ENCODE results near the gene BRSK2.
"Not testable (repeated sequence)": the region's sequence is repeated elsewhere in the genome, so short reads cannot be mapped to it uniquely, and the experiment has no call there.

The BRSK2 gene

DNA sequence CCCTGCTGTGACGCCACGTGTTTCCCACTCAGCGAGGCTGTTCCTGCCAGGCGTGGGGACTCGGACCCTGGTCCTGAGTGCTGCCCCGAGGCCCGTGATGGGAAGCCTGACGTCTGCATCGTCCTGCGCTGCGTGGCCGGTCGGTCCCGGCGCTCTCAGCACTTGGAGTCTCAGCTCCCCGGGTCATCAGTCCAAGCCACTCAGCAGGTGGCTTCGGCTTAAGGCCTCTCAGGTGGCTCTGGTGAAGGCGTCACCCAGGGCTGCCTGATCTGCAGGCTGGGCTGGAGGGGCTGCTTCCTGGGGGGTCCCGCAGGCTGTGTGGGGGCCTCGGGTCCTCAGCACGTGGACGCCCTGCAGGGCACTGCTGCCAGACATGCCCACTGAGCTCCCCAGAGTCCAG, 35.3 kb downstream of the BRSK2 start:
- H3K4me3 ChIP-seq (ENCODE audit: low read length), result no peak overlapping the region
- TF ChIP-seq CTCF (IDR thresholded peaks at IDR 0.05; ENCODE audit: insufficient read depth, low read depth, low read length, missing control alignments), result no peak
- no peak for DNase-seq (ENCODE audit: low read depth)

DNA sequence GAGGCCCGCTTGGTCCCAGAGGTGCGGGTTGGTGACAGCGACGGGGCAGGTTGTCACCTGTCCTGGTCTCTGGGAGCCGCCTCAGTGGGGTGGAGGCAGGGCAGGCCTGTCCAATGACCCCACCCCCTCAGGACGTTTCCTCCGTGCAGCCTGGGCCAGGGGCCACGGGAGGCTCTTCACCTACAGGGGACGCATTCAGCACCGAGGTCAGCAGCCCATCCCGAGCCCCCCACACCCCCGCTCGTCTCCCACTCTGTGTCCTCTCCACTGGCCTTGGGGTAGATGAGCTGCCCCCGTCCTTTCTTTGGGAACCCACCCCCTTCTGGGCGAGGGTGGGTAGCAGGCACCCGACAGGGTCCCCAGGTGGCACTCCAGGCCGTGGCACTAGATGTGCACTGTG, 35.7 kb downstream of the BRSK2 start:
- DNase-seq (ENCODE audit: low read depth), result no peak
- no peak overlapping the region for H3K4me3 ChIP-seq (ENCODE audit: low read length)
- TF ChIP-seq CTCF (IDR thresholded peaks at IDR 0.05; ENCODE audit: insufficient read depth, low read depth, low read length, missing control alignments), result no peak

DNA sequence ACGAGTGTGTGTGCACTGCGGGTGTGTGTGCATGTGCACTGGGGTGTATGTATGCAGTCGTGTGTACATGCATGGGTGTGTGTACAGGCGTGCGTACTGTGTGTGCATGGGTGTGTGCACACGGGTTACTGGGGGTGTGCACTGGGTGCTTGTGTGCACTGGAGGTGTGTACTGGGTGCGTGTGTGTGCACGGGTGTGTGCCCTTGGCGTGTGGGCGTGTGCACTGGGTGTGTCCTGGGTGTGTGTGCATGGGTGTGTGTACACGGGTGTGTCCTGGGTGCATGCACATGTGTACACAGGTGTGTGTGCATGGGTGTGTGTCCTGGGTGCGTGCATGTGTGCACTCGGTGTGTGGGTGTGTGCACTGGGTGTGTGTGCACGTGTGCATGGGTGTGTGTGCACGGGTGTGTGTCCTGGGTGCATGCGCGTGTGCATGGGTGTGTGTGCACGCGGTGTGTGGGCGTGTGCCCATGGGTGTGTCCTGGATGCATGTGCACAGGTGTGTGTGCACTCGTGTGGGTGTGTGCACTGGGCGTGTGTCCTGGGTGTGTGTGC, 39.1 kb downstream of the BRSK2 start:
- no peak for TF ChIP-seq CTCF (IDR thresholded peaks at IDR 0.05; ENCODE audit: insufficient read depth, low read depth, low read length, missing control alignments)
- no peak overlapping the region for H3K4me3 ChIP-seq (ENCODE audit: low read length)
- no peak for DNase-seq (ENCODE audit: low read depth)

GRCh38 chr11:1433568-1433967, 43.8 kb downstream of the BRSK2 start:
- no peak overlapping the region for H3K4me3 ChIP-seq (ENCODE audit: low read length)
- TF ChIP-seq CTCF (IDR thresholded peaks at IDR 0.05; ENCODE audit: insufficient read depth, low read depth, low read length, missing control alignments), result no peak
- DNase-seq (ENCODE audit: low read depth), result no peak

DNA sequence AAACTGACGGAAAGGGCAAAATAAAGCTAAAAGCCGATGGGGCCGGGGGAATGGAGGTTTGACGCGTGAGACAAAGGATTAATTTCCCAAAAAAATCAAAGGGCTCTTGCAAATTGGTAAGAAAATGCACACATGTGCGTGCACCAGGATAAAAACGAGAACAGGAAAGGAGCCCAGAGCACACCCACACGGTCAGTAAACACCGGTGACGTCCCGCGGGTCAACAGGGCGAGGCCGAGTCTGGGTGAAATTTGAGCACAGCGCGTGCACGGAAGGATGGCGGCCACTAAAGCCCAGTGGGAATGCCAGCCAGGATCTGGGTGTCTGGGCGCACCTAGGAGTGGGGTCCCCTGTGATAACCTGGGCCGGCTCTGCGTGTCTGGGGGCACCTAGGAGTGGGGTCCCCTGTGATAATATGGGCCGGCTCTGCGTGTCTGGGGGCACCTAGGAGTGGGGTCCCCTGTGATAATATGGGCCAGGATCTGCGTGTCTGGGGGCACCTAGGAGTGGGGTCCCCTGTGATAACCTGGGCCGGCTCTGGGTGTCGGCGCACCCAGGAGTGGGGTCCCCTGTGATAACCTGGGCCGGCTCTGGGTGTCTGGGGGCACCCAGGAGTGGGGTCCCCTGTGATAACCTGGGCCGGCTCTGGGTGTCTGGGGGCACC, 44.4 kb downstream of the BRSK2 start:
- H3K4me3 ChIP-seq (ENCODE audit: low read length), result no peak overlapping the region
- no peak for DNase-seq (ENCODE audit: low read depth)
- TF ChIP-seq CTCF (IDR thresholded peaks at IDR 0.05; ENCODE audit: insufficient read depth, low read depth, low read length, missing control alignments), result no peak

DNA sequence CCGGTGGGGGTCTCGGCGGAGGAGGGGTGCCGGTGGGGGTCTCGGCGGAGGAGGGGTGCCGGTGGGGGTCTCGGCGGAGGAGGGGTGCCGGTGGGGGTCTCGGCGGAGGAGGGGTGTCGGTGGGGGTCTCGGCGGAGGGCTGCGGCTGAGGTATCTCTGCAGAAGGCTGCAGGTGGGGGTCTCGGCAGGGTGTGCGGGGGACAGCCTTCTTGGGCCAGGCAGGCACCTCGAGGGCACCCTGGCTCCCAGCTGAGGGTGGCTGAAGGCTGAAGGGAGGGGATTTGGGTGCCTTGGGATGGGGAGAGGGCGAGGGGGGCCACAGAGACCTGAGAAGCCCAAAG, 45.7 kb downstream of the BRSK2 start:
- H3K4me3 ChIP-seq (ENCODE audit: low read length); DNase-seq (ENCODE audit: low read depth): not testable (repeated sequence)

DNA sequence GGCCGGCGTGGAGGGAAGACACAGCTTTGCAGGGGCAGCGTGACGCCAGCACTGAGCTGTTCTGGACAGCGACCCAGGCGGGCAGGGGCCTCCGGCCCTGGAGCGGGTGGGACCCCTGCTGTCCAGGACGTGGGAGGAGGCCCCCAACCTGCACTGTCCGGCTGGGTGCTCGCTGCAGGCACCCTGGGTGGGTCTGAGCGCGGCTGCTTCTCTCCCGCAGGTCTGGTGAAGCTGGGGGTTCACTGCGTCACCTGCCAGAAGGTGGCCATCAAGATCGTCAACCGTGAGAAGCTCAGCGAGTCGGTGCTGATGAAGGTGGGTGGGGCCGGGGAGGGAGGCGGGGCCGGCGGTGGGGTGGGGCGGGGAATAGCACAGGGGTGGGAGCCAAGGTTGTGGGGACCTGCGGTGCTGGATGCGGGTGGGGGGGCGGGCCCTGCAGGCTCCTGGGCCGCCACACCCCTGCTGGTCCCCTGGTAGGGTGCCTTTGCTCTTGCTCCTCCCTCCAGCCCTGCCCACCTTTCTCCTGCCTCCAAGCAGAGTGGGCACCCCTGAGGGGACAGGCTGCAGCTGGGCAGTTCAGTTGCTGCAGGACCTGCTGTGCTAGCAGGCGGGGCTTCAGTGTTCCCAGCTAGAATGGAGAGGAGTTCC, 46.2 kb downstream of the BRSK2 start:
- no peak for DNase-seq (ENCODE audit: low read depth)
- no peak for TF ChIP-seq CTCF (IDR thresholded peaks at IDR 0.05; ENCODE audit: insufficient read depth, low read depth, low read length, missing control alignments)
- H3K4me3 ChIP-seq (ENCODE audit: low read length), result no peak overlapping the region

All from epithelial cell of esophagus (primary cell).